Frontal cortex (tissue), 4 donors: ENCODE measurements around the gene HOXB5. TPM values are rescaled to one million over a fixed set of nuclear protein-coding genes. Genes with fewer than 3 reads are reported as not detected.

Experiments
- DNase-seq, 2 donors: peaks; one replicate each; pipeline ENCODE4 v3.0.0; 2012; ENCODE audit warnings: low spot score in 2 of 2
- FAIRE-seq: peaks from 2 replicates; lab custom pipeline; 2012; peaks lifted over from hg19 to GRCh38; lab: Jason Lieb, UNC
- total RNA-seq: library from RNA; depleted of rRNA; stranded (reverse); fragments of >200 nt; gene quantifications from one replicate; pipeline ENCODE4 v1.2.3, GENCODE V29; 2014
- donor health status: control.
- donor health status: control.
- donor health status: control.

HOXB5 gene
- total RNA-seq, 1 donor from 2014 or later, result not detected

GRCh38 chr17:48594538-48595277 is 1.1 kb upstream of the HOXB5 start:
- FAIRE-seq, result no peak
- no peak for DNase-seq

- peak; percentile 68 for DNase-seq
- FAIRE-seq, result no peak
These were observed 410 bp upstream of the HOXB5 start for GRCh38 chr17:48593840-48594537.

GRCh38 chr17:48592577-48592976 is 1.0 kb downstream of the HOXB5 start:
- FAIRE-seq (no peak), DNase-seq (no peak)

GRCh38 chr17:48592057-48592514 is 1.5 kb downstream of the HOXB5 start:
- FAIRE-seq, result no peak
- no peak for DNase-seq

- DNase-seq (no peak), FAIRE-seq (no peak)
These were observed 2.1 kb downstream of the HOXB5 start for GRCh38 chr17:48591255-48592056.

GRCh38 chr17:48590607-48591161 is 2.9 kb downstream of the HOXB5 start:
- FAIRE-seq, result no peak
- no peak for DNase-seq

GRCh38 chr17:48589831-48590606 is 3.6 kb downstream of the HOXB5 start, which contains the start of gene HOXB3:
HOXB3 (minus strand) TSS chr17:48590241; CDS start chr17:48552474, 37,767 bp downstream.
- FAIRE-seq (no peak), DNase-seq (no peak)

GRCh38 chr17:48589060-48589830 is 4.3 kb downstream of the HOXB5 start:
- no peak for DNase-seq
- FAIRE-seq, result no peak

GRCh38 chr17:48588528-48588927 is 5.1 kb downstream of the HOXB5 start:
- no peak for FAIRE-seq
- DNase-seq, result no peak

GRCh38 chr17:48588074-48588415 is 5.5 kb downstream of the HOXB5 start:
- DNase-seq, result no peak
- FAIRE-seq, result no peak

- DNase-seq (no peak), FAIRE-seq (no peak)
These were observed 6.1 kb downstream of the HOXB5 start for GRCh38 chr17:48587276-48588073.

GRCh38 chr17:48586355-48587258 is 7.0 kb downstream of the HOXB5 start:
- FAIRE-seq, result no peak

GRCh38 chr17:48584223-48584741 is 9.3 kb downstream of the HOXB5 start:
- FAIRE-seq, result no peak
- DNase-seq, result no peak

More at GRCh38 chr17:48586355-48587258, 7.0 kb downstream of the HOXB5 start:
- no peak for DNase-seq

GRCh38 chr17:48583708-48584222 is 9.8 kb downstream of the HOXB5 start:
- FAIRE-seq (no peak), DNase-seq (no peak)

- DNase-seq (no peak), FAIRE-seq (no peak)
These were observed 10.9 kb downstream of the HOXB5 start for GRCh38 chr17:48582750-48583069.

GRCh38 chr17:48579760-48580554 is 13.6 kb downstream of the HOXB5 start:
- no peak for FAIRE-seq

More at GRCh38 chr17:48579760-48580554, 13.6 kb downstream of the HOXB5 start:
- DNase-seq, result no peak
